ENCODE results near the gene FNTB. TPM values are rescaled to one million over a fixed set of nuclear protein-coding genes. Genes with fewer than 3 reads are reported as not detected.

Gene FNTB
- total and polyA plus RNA-seq, 2 donors (not counting 1 experiment from before 2014, with no cell fraction given): 6.6 to 10.2 TPM

- intact Hi-C loops (cut with micrococcal nuclease): no loop called here
- Mint-ChIP-seq H3K27ac (no peak overlapping the region), H3K27me3 (no peaks in the 10 kb centered on the region), H3K4me1 (no peaks in the 10 kb centered on the region), H3K9me3 (ENCODE audit: insufficient read depth) (no peaks in the 10 kb centered on the region), H3K4me3 (no peak overlapping the region)
- CTCF ChIA-PET: no interaction called here
- Histone ChIP-seq H3K79me2 (ENCODE audit: control insufficient read depth, insufficient read depth, low read length) (no peaks in the 10 kb centered on the region), H3K27ac (ENCODE audit: low read length in 2 of 2) (no peak overlapping the region), H3K9ac (ENCODE audit: low read length) (no peak overlapping the region), H3K9me3 (ENCODE audit: control extremely low read depth in 1 of 3, control insufficient read depth in 2 of 3, insufficient read depth in 1 of 3, low read length in 2 of 3) (no peaks in the 10 kb centered on the region), H3K27me3 (replicated peaks in 1 of 4; ENCODE audit: control extremely low read depth in 1 of 4, control insufficient read depth in 3 of 4, insufficient read depth in 4 of 4, low read length in 3 of 4) (no peaks in the 10 kb centered on the region), H4K20me1 (ENCODE audit: control insufficient read depth, insufficient read depth, low read length, poor library complexity, severe bottlenecking) (no peaks in the 10 kb centered on the region), H2AFZ (ENCODE audit: insufficient read depth, low read depth, low read length, poor library complexity, severe bottlenecking) (no peak overlapping the region), H3K4me1 (ENCODE audit: control insufficient read depth in 2 of 2, insufficient read depth in 2 of 2, low read length in 2 of 2) (no peaks in the 10 kb centered on the region), H3K4me2 (replicated peaks; ENCODE audit: low read depth, low read length, poor library complexity, severe bottlenecking) (no peak overlapping the region), H3K36me3 (replicated peaks in 1 of 2; ENCODE audit: control extremely low read depth in 1 of 2, control insufficient read depth in 1 of 2, extremely low read depth in 1 of 2, insufficient read depth in 2 of 2, low read length in 1 of 2) (peaks cover 2 to 34% of the 10 kb centered on the region in 2 experiments), H3K4me3 (ENCODE audit: control extremely low read depth in 1 of 5, extremely low read depth in 1 of 5, insufficient read depth in 1 of 5, low read depth in 2 of 5, low read length in 4 of 5) (no peak overlapping the region)
- 100% methylated on average over 1 of the region's 4 CpGs for WGBS (ENCODE audit: insufficient coverage)
- DNase-seq: no peak
- POLR2A ChIA-PET: no interaction called here
- ATAC-seq (ENCODE audit: low read depth): no peak
- TF ChIP-seq EZH2 (IDR thresholded peaks at IDR 0.05; ENCODE audit: borderline replicate concordance, insufficient read depth, low read depth, low read length, poor library complexity, severe bottlenecking): no peak
- no peak for TF ChIP-seq CTCF (IDR thresholded peaks at IDR 0.05)
These were observed 25.7 kb downstream of the FNTB start for GRCh38 chr14:65012353-65012752.

GRCh38 chr14:65015391-65015790 lies 28.7 kb downstream of the FNTB start:
- H2AFZ ChIP-seq (ENCODE audit: insufficient read depth, low read depth, low read length, poor library complexity, severe bottlenecking): no peak overlapping the region
- no peaks in the 10 kb centered on the region for H3K27me3 ChIP-seq (replicated peaks in 1 of 4; ENCODE audit: control extremely low read depth in 1 of 4, control insufficient read depth in 3 of 4, insufficient read depth in 4 of 4, low read length in 3 of 4)
- no peaks in the 10 kb centered on the region for H3K4me1 ChIP-seq (ENCODE audit: control insufficient read depth in 2 of 2, insufficient read depth in 2 of 2, low read length in 2 of 2)
- H4K20me1 ChIP-seq (ENCODE audit: control insufficient read depth, insufficient read depth, low read length, poor library complexity, severe bottlenecking): no peaks in the 10 kb centered on the region
- CTCF ChIA-PET: no interaction called here
- ATAC-seq (ENCODE audit: low read depth): no peak
- no CpG with 5 or more reads among the region's 3 CpGs for WGBS (ENCODE audit: insufficient coverage)
- DNase-seq: no peak
- H3K4me3 Mint-ChIP-seq: no peak overlapping the region
- H3K9me3 ChIP-seq (ENCODE audit: control extremely low read depth in 1 of 3, control insufficient read depth in 2 of 3, insufficient read depth in 1 of 3, low read length in 2 of 3): no peaks in the 10 kb centered on the region
- peaks cover 2% of the 10 kb centered on the region for H3K4me1 Mint-ChIP-seq
- H3K79me2 ChIP-seq (ENCODE audit: control insufficient read depth, insufficient read depth, low read length): no peaks in the 10 kb centered on the region
- peaks cover 2 to 25% of the 10 kb centered on the region in 2 experiments for H3K36me3 ChIP-seq (replicated peaks in 1 of 2; ENCODE audit: control extremely low read depth in 1 of 2, control insufficient read depth in 1 of 2, extremely low read depth in 1 of 2, insufficient read depth in 2 of 2, low read length in 1 of 2)
- TF ChIP-seq CTCF (IDR thresholded peaks at IDR 0.05): no peak
- TF ChIP-seq EZH2 (IDR thresholded peaks at IDR 0.05; ENCODE audit: borderline replicate concordance, insufficient read depth, low read depth, low read length, poor library complexity, severe bottlenecking): no peak
- no peaks in the 10 kb centered on the region for H3K27me3 Mint-ChIP-seq
- no peak overlapping the region for H3K4me2 ChIP-seq (replicated peaks; ENCODE audit: low read depth, low read length, poor library complexity, severe bottlenecking)
- H3K9ac ChIP-seq (ENCODE audit: low read length): no peak overlapping the region
- POLR2A ChIA-PET: no interaction called here
- no peak overlapping the region for H3K27ac ChIP-seq (ENCODE audit: low read length in 2 of 2)
- H3K4me3 ChIP-seq (ENCODE audit: control extremely low read depth in 1 of 5, extremely low read depth in 1 of 5, insufficient read depth in 1 of 5, low read depth in 2 of 5, low read length in 4 of 5): no peak overlapping the region
- intact Hi-C loops (cut with micrococcal nuclease): no loop called here
- no peaks in the 10 kb centered on the region for H3K9me3 Mint-ChIP-seq (ENCODE audit: insufficient read depth)
- H3K27ac Mint-ChIP-seq: no peak overlapping the region
